Stimulated activated CD4-positive, alpha-beta T cell treated with anti-CD3 and anti-CD28 coated beads, TNF-alpha, amount 100 ng/mL, for 4 hours (primary cell): ENCODE data around the gene GSG1L2.

Source experiments
- DNase-seq, 3 experiments: peaks; one replicate each; pipeline ENCODE4 v3.0.0-alpha.2; 2020; ENCODE audit warnings: low read depth in 3 of 3

Gene GSG1L2

GRCh38 chr17:9824797-9825338 is 3.0 kb upstream of the GSG1L2 start:
- DNase-seq: no peak

GRCh38 chr17:9824094-9824493 is 2.2 kb upstream of the GSG1L2 start:
- DNase-seq: no peak

- no peak for DNase-seq
Observed at GRCh38 chr17:9820448-9820847, 1.4 kb downstream of the GSG1L2 start.

- no peak for DNase-seq
Observed at GRCh38 chr17:9818760-9819159, 3.1 kb downstream of the GSG1L2 start.

- DNase-seq: no peak
Observed at GRCh38 chr17:9817086-9817485, 4.8 kb downstream of the GSG1L2 start.

- DNase-seq: no peak
Observed at GRCh38 chr17:9816472-9816871, 5.4 kb downstream of the GSG1L2 start.

- DNase-seq: no peak
Observed at GRCh38 chr17:9814337-9814945, 7.4 kb downstream of the GSG1L2 start.

GRCh38 chr17:9813166-9813565 is 8.7 kb downstream of the GSG1L2 start:
- DNase-seq: no peak

GRCh38 chr17:9811537-9811936 is 10.3 kb downstream of the GSG1L2 start:
- no peak for DNase-seq

- DNase-seq: no peak
Observed at GRCh38 chr17:9811086-9811485, 10.8 kb downstream of the GSG1L2 start.

GRCh38 chr17:9810100-9810949 is 11.6 kb downstream of the GSG1L2 start:
- DNase-seq: no peak

GRCh38 chr17:9809409-9809808 is 12.5 kb downstream of the GSG1L2 start:
- DNase-seq: no peak

GRCh38 chr17:9806699-9807098 is 15.2 kb downstream of the GSG1L2 start:
- DNase-seq: no peak

- DNase-seq: no peak
Observed at GRCh38 chr17:9805769-9806168, 16.1 kb downstream of the GSG1L2 start.

- DNase-seq: no peak
Observed at GRCh38 chr17:9802697-9803096, 19.2 kb downstream of the GSG1L2 start.

- DNase-seq: no peak
Observed at GRCh38 chr17:9802294-9802693, 19.6 kb downstream of the GSG1L2 start.

- DNase-seq: no peak
Observed at GRCh38 chr17:9801505-9801904, 20.4 kb downstream of the GSG1L2 start.

- no peak for DNase-seq
Observed at GRCh38 chr17:9798724-9799123, 23.2 kb downstream of the GSG1L2 start.

- no peak for DNase-seq
Observed at GRCh38 chr17:9798008-9798407, 23.9 kb downstream of the GSG1L2 start.

GRCh38 chr17:9792181-9792840 is 29.6 kb downstream of the GSG1L2 start:
- no peak for DNase-seq

- no peak for DNase-seq
Observed at GRCh38 chr17:9790889-9791876, 30.7 kb downstream of the GSG1L2 start, which contains the start of gene DHRS7C. Gene DHRS7C, minus strand, starts transcription at chr17:9791592. Its CDS starts 308 bp downstream, at chr17:9791284.
